H1 (cell line): ENCODE data around the gene CD300LB. TPM values are rescaled to one million over a fixed set of nuclear protein-coding genes. Genes with fewer than 3 reads are reported as not detected.

Source experiments
- CTCF ChIA-PET: fragments of 300-600 bp; sonication (Branson Sonifier 250); formaldehyde crosslinking; loops from one replicate; lab custom pipeline; 2021; ENCODE audit not compliant: partially characterized antibody; lab: Charles Lee
- POLR2A ChIA-PET: fragments of 300-600 bp; sonication (Branson Sonifier 250); formaldehyde crosslinking; loops from one replicate; lab custom pipeline; 2021; ENCODE audit warnings: inconsistent platforms; ENCODE audit not compliant: partially characterized antibody; lab: Charles Lee
- DNase-seq, 2 experiments: peaks; one replicate each; pipeline versions ENCODE4 v3.0.0 to v3.0.0-alpha.2; 2010 to 2022; ENCODE audit warnings: low spot score in 2 of 2, low read depth in 1 of 2, mixed read lengths in 1 of 2
- FAIRE-seq: peaks from 2 replicates; lab custom pipeline; 2011; peaks lifted over from hg19 to GRCh38; lab: Jason Lieb, UNC
- H2AFZ ChIP-seq: 2 replicates; pipeline ENCODE4 v1.8.1; 2012; ENCODE audit warnings: low read length, inconsistent platforms
- H2AK5ac ChIP-seq: 2 replicates; pipeline ENCODE4 v1.6.1; 2013; ENCODE audit warnings: low read depth, low read length
- H2BK120ac ChIP-seq: replicated peaks from 2 replicates; pipeline ENCODE3; 2013; ENCODE audit warnings: low read depth, low read length, inconsistent platforms
- H2BK12ac ChIP-seq: 2 replicates; pipeline ENCODE4 v1.6.1; 2013; ENCODE audit warnings: low read depth, low read length
- H2BK15ac ChIP-seq: 2 replicates; pipeline ENCODE4 v1.6.1; 2013; ENCODE audit warnings: low read length
- H2BK20ac ChIP-seq: 2 replicates; pipeline ENCODE4 v1.6.1; 2013; ENCODE audit warnings: low read length
- H2BK5ac ChIP-seq: 2 replicates; pipeline ENCODE4 v1.6.1; 2013; ENCODE audit warnings: low read depth, low read length
- H3K14ac ChIP-seq: 2 replicates; pipeline ENCODE4 v1.6.1; 2013; ENCODE audit warnings: inconsistent platforms; ENCODE audit not compliant: insufficient read length
- H3K18ac ChIP-seq: 2 replicates; pipeline ENCODE4 v1.6.1; 2013; ENCODE audit warnings: low read length; ENCODE audit errors: extremely low read depth
- H3K23ac ChIP-seq: 2 replicates; pipeline ENCODE4 v1.6.1; 2013; ENCODE audit warnings: inconsistent platforms; ENCODE audit not compliant: insufficient read length
- H3K23me2 ChIP-seq: 2 replicates; pipeline ENCODE4 v1.6.1; 2013; ENCODE audit warnings: low read depth, low read length
- H3K27ac ChIP-seq: 2 replicates; pipeline ENCODE4 v1.6.1; 2011; ENCODE audit warnings: low read depth, low read length, inconsistent platforms
- H3K27me3 ChIP-seq, 4 experiments: replicated peaks in 1 of 4; 1 replicate in 1 of 4; 2 replicates in 3 of 4; pipeline versions ENCODE4 v1.6.1 to v1.8.1; 2011 to 2013; ENCODE audit warnings: low read length in 3 of 4, mild to moderate bottlenecking in 3 of 4, inconsistent platforms in 2 of 4, mixed read lengths in 2 of 4, moderate library complexity in 1 of 4; ENCODE audit not compliant: control insufficient read depth in 3 of 4, insufficient read depth in 3 of 4; ENCODE audit errors: extremely low read depth in 1 of 4
- H3K36me3 ChIP-seq, 4 experiments: 2 replicates each; pipeline versions ENCODE4 v1.6.1 to v1.8.1; 2011 to 2013; ENCODE audit warnings: mild to moderate bottlenecking in 4 of 4, low read length in 3 of 4, moderate library complexity in 2 of 4, control low read depth in 1 of 4, inconsistent platforms in 1 of 4; ENCODE audit not compliant: insufficient read depth in 4 of 4, control insufficient read depth in 2 of 4
- H3K4ac ChIP-seq: replicated peaks from 2 replicates; pipeline ENCODE3; 2013; ENCODE audit warnings: low read length, low read depth, mixed read lengths, inconsistent platforms; ENCODE audit not compliant: insufficient read length
- H3K4me1 ChIP-seq, 4 experiments: replicated peaks in 1 of 4; 1 replicate in 1 of 4; 2 replicates in 3 of 4; pipeline versions ENCODE4 v1.6.1 to v1.8.1; 2011 to 2013; ENCODE audit warnings: low read length in 3 of 4, inconsistent platforms in 2 of 4, mixed read lengths in 1 of 4; ENCODE audit not compliant: insufficient read depth in 4 of 4, control insufficient read depth in 3 of 4
- H3K4me2 ChIP-seq, 2 experiments: 2 replicates each; pipeline versions ENCODE4 v1.6.1 to v1.8.1; 2011 to 2013; ENCODE audit warnings: low read depth in 2 of 2, low read length in 2 of 2, control low read depth in 1 of 2, inconsistent platforms in 1 of 2, mild to moderate bottlenecking in 1 of 2; ENCODE audit not compliant: insufficient read depth in 1 of 2
- H3K4me3 ChIP-seq, 4 experiments: fragments of 200-600, 300-600 bp in 1 of 4; sonication (generic), shearing (Covaris generic), sonication (Bioruptor Twin) in 1 of 4; 2 replicates each; pipeline versions ENCODE4 v1.5.1 to v1.8.1; 2011 to 2016; ENCODE audit warnings: low read length in 4 of 4, low read depth in 3 of 4, control low read depth in 2 of 4, inconsistent platforms in 2 of 4, mild to moderate bottlenecking in 2 of 4, mixed read lengths in 1 of 4, moderate library complexity in 1 of 4; ENCODE audit not compliant: insufficient read depth in 2 of 4; ENCODE audit errors: extremely low read depth in 1 of 4
- H3K56ac ChIP-seq: replicated peaks from 2 replicates; pipeline ENCODE3; 2013; ENCODE audit warnings: low read depth, mild to moderate bottlenecking, mixed read lengths, low read length, inconsistent platforms; ENCODE audit not compliant: insufficient read length
- H3K79me1 ChIP-seq: 2 replicates; pipeline ENCODE4 v1.6.1; 2013; ENCODE audit warnings: low read depth, low read length, control low read depth
- H3K79me2 ChIP-seq, 2 experiments: 2 replicates each; pipeline versions ENCODE4 v1.6.1 to v1.8.1; 2012 to 2013; ENCODE audit warnings: low read length in 2 of 2, mild to moderate bottlenecking in 2 of 2, inconsistent platforms in 1 of 2; ENCODE audit not compliant: insufficient read depth in 2 of 2, control insufficient read depth in 1 of 2
- H3K9ac ChIP-seq, 4 experiments: replicated peaks in 1 of 4; 1 replicate in 1 of 4; 2 replicates in 3 of 4; pipeline versions ENCODE4 v1.6.1 to v1.8.1; 2011 to 2013; ENCODE audit warnings: low read depth in 3 of 4, low read length in 3 of 4, control low read depth in 2 of 4, mild to moderate bottlenecking in 2 of 4, moderate library complexity in 2 of 4, inconsistent platforms in 1 of 4; ENCODE audit errors: extremely low read depth in 1 of 4
- H3K9me3 ChIP-seq, 2 experiments: 2 replicates each; pipeline versions ENCODE4 v1.6.1 to v1.8.1; 2012 to 2013; ENCODE audit warnings: mild to moderate bottlenecking in 2 of 2, moderate library complexity in 2 of 2, control low read depth in 1 of 2, inconsistent platforms in 1 of 2, low read depth in 1 of 2, low read length in 1 of 2, mixed read lengths in 1 of 2; ENCODE audit not compliant: insufficient read depth in 2 of 2
- H4K20me1 ChIP-seq, 2 experiments: replicated peaks in 1 of 2; 2 replicates each; pipeline versions ENCODE3 to v1.8.1; 2011 to 2013; ENCODE audit warnings: inconsistent platforms in 2 of 2, low read length in 2 of 2, mild to moderate bottlenecking in 1 of 2; ENCODE audit not compliant: insufficient read depth in 2 of 2, control insufficient read depth in 1 of 2
- H4K5ac ChIP-seq: 2 replicates; pipeline ENCODE4 v1.6.1; 2013; ENCODE audit warnings: low read length, low read depth, mixed read lengths, inconsistent platforms; ENCODE audit not compliant: insufficient read length
- H4K8ac ChIP-seq: 2 replicates; pipeline ENCODE4 v1.8.0; 2013; ENCODE audit warnings: mild to moderate bottlenecking, moderate library complexity, low read length, inconsistent platforms; ENCODE audit not compliant: insufficient read depth; ENCODE audit errors: extremely low read depth
- H4K91ac ChIP-seq: replicated peaks from 2 replicates; pipeline ENCODE3; 2013; ENCODE audit warnings: low read length, mixed read lengths, inconsistent platforms; ENCODE audit not compliant: insufficient read length
- BCL11A ChIP-seq, 2 experiments: IDR thresholded peaks; one replicate each; pipeline ENCODE4 v1.6.1; 2011; ENCODE audit warnings: low read depth in 2 of 2, low read length in 2 of 2, mild to moderate bottlenecking in 2 of 2
- CBX5 ChIP-seq: fragments of 300-800, 300-1000 bp; sonication (generic); IDR thresholded peaks from 2 replicates; pipeline ENCODE4 v1.7.1; 2016; ENCODE audit warnings: antibody characterized with exemption, low read length, low read depth
- CHD1 ChIP-seq: IDR thresholded peaks from 2 replicates; pipeline ENCODE4 v1.6.1; 2012; ENCODE audit warnings: low read depth, low read length, improper control_type of control experiment
- EZH2 ChIP-seq: fragments of 200-600 bp; sonication (generic); IDR thresholded peaks from 2 replicates; pipeline ENCODE4 v1.7.1; 2012; ENCODE audit warnings: low read depth, mild to moderate bottlenecking, moderate library complexity, low read length, inconsistent platforms; ENCODE audit not compliant: severe bottlenecking
- GABPA ChIP-seq: IDR thresholded peaks from 2 replicates; pipeline ENCODE4 v1.6.1; 2011; ENCODE audit warnings: mild to moderate bottlenecking, low read length, moderate library complexity, borderline replicate concordance; ENCODE audit not compliant: insufficient read depth
- GTF2F1 ChIP-seq: IDR thresholded peaks from 2 replicates; pipeline ENCODE4 v1.6.1; 2012; ENCODE audit warnings: low read depth, low read length, improper control_type of control experiment, borderline replicate concordance
- KDM1A ChIP-seq: fragments of 200-600, 300-600 bp; sonication (generic); IDR thresholded peaks from 2 replicates; pipeline ENCODE4 v1.7.1; 2016; ENCODE audit warnings: mild to moderate bottlenecking, low read length, borderline replicate concordance
- KDM4A ChIP-seq: IDR thresholded peaks from one replicate; pipeline ENCODE4 v1.7.1; 2012; ENCODE audit warnings: low read depth, mild to moderate bottlenecking, moderate library complexity, low read length, inconsistent platforms; ENCODE audit not compliant: severe bottlenecking
- KDM5A ChIP-seq: fragments of 200-600 bp; IDR thresholded peaks from 2 replicates; pipeline ENCODE4 v1.7.1; 2012; ENCODE audit warnings: mild to moderate bottlenecking, low read length, inconsistent platforms, mixed read lengths
- NANOG ChIP-seq: IDR thresholded peaks from 2 replicates; pipeline ENCODE4 v1.6.1; 2011; ENCODE audit warnings: low read length, low read depth, mild to moderate bottlenecking, inconsistent platforms; ENCODE audit not compliant: insufficient read depth, poor library complexity, severe bottlenecking
- POLR2AphosphoS5 ChIP-seq: IDR thresholded peaks from 2 replicates; pipeline ENCODE4 v1.6.1; 2011; ENCODE audit warnings: low read depth, low read length
- SAP30 ChIP-seq: fragments of 300-600 bp; sonication (generic); IDR thresholded peaks from 2 replicates; pipeline ENCODE4 v1.7.1; 2012; ENCODE audit warnings: low read length, moderate library complexity, mild to moderate bottlenecking, inconsistent platforms; ENCODE audit not compliant: insufficient read depth, insufficient replicate concordance
- SRF ChIP-seq: IDR thresholded peaks from 2 replicates; pipeline ENCODE4 v1.6.1; 2011; ENCODE audit warnings: mild to moderate bottlenecking, low read depth, low read length, moderate library complexity
- TEAD4 ChIP-seq: IDR thresholded peaks from 2 replicates; pipeline ENCODE4 v1.6.1; 2012; ENCODE audit warnings: low read depth, low read length, inconsistent platforms, mixed read lengths
- YY1 ChIP-seq: IDR thresholded peaks from 2 replicates; pipeline ENCODE4 v1.6.1; 2011; ENCODE audit warnings: low read depth, mild to moderate bottlenecking, low read length
- WGBS, 2 experiments: shearing (Covaris generic) in 1 of 2; methylation state at CpG; one replicate each; pipeline versions ENCODE4 v1.1.6 to v1.1.7; 2013 to 2015; ENCODE audit warnings: low lambda C conversion rate in 2 of 2, mixed read lengths in 2 of 2, inconsistent platforms in 1 of 2, low coverage in 1 of 2, missing lambda C conversion rate in 1 of 2; ENCODE audit not compliant: insufficient replicate concordance in 2 of 2, insufficient coverage in 1 of 2, insufficient read length in 1 of 2; ENCODE audit errors: extremely low coverage in 1 of 2, missing lambda C conversion rate in 1 of 2; 5-methylcytosine and 5-hydroxymethylcytosine counted together
- polyA plus RNA-seq, 7 experiments: library from polyadenylated mRNA; depleted of rRNA in 3 of 7; stranded (reverse) in 5 of 7; unstranded in 2 of 7; fragments of >200 nt in 5 of 7; fragments of 200-250 nt in 2 of 7; gene quantifications; 1 replicate in 5 of 7; 2 replicates in 1 of 7; 4 replicates in 1 of 7; pipeline versions ENCODE4 v1.2.1 to v1.2.3, GENCODE V29; 2011 to 2013; ENCODE audit warnings: missing spikeins in 2 of 7, mixed read lengths in 2 of 7
- total RNA-seq: library from RNA; stranded (reverse); fragmentation: NEBNext Ultra II Directional; extraction: Animal tissue kit (Norgen Biotek cat#: 25700); gene quantifications from 2 replicates; pipeline ENCODE4 v1.2.1, GENCODE V29; 2021

CD300LB gene
- total and polyA plus RNA-seq, 2 of the 8 experiments (the other 6 are each of a cell fraction or from before 2014, with no cell fraction given): not detected

DNA sequence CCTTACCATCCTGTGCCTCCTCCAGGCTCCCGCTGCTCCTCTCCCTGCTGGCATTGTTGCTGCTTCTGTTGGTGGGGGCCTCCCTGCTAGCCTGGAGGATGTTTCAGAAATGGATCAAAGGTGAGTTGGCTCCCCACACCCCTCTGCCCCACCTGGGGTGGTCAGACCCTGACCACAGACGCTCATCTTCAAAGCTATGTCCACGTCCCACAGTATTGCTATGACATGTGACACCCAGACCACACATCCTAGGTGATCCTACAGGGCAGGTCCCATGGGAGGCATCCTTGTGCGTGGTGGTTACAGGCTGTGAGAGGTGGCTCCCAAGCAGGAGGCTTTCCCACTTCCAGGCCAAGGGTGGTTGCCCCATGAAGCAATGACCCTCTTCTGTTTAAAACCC, 53.9 kb downstream of the CD300LB start:
- Histone ChIP-seq H3K4ac (no peak overlapping the region), H3K14ac (no peak overlapping the region), H3K56ac (no peak overlapping the region), H3K4me1 (no peaks in the 10 kb centered on the region), H2AFZ (no peak overlapping the region), H2BK5ac (no peak overlapping the region), H3K18ac (no peak overlapping the region), H4K20me1 (no peaks in the 10 kb centered on the region), H2BK15ac (no peak overlapping the region), H3K79me1 (no peaks in the 10 kb centered on the region), H4K91ac (no peak overlapping the region), H2BK12ac (no peak overlapping the region), H3K4me3 (no peak overlapping the region), H3K23me2 (no peaks in the 10 kb centered on the region), H3K36me3 (no peaks in the 10 kb centered on the region), H2BK20ac (no peak overlapping the region), H2AK5ac (no peak overlapping the region), H3K9ac (no peak overlapping the region), H3K27ac (no peak overlapping the region), H3K23ac (no peak overlapping the region), H4K5ac (no peak overlapping the region), H3K9me3 (peaks cover 7 to 13% of the 10 kb centered on the region in 2 experiments; a peak in 2 of 4 replicates), H3K27me3 (no peaks in the 10 kb centered on the region; a peak in 1 of 7 replicates), H4K8ac (no peak overlapping the region), H3K79me2 (no peaks in the 10 kb centered on the region), H2BK120ac (no peak overlapping the region), H3K4me2 (no peak overlapping the region)
- ChIA-PET POLR2A (no interaction called here), CTCF (interaction anchor here (1.1 to 2.4 kb wide), 7 partner anchors 16 to 109 kb away, joined by 3 to 12 read pairs (median 5); partner anchors contain the start of gene GPR142)
- FAIRE-seq (no peak), DNase-seq (no peak)
- 90% methylated on average over 4 of the region's 4 CpGs; no CpG with 5 or more reads in 1 of the 2 experiments for WGBS, 2 experiments
- TF ChIP-seq TEAD4: no peak
- no peak for TF ChIP-seq KDM5A
- TF ChIP-seq EZH2: no peak
- TF ChIP-seq SRF: no peak
- TF ChIP-seq NANOG: no peak
- no peak for TF ChIP-seq GTF2F1
- TF ChIP-seq GABPA: no peak
- TF ChIP-seq CBX5: no peak
- no peak for TF ChIP-seq YY1
- no peak for TF ChIP-seq KDM1A
- TF ChIP-seq KDM4A: no peak
- no peak for TF ChIP-seq CHD1
- TF ChIP-seq BCL11A (IDR thresholded peaks at IDR 0.05; ENCODE audit: low read depth in 2 of 2, low read length in 2 of 2): no peak
- TF ChIP-seq SAP30: no peak
- TF ChIP-seq POLR2AphosphoS5: no peak
